PC-3 (cell line): ENCODE measurements around the gene PSME2. TPM values are rescaled to one million over a fixed set of nuclear protein-coding genes. Genes with fewer than 3 reads are reported as not detected.

Experiments
- ATAC-seq: fragments of 200-7000 bp; cut with Tn5 transposase; 2 replicates; pipeline ENCODE4 v1.9.1; 2020; ENCODE audit warnings: mild to moderate bottlenecking, moderate library complexity
- BruUV-seq: library from RNA; stranded (reverse); fragments of 400-500 nt; replicated peaks from 2 replicates; lab custom pipeline; 2021; lab: Mats Ljungman, UMichigan
- CTCF ChIA-PET: fragments of 300-600 bp; sonication (Branson Sonifier 250); formaldehyde crosslinking; loops from one replicate; lab custom pipeline; 2022; ENCODE audit warnings: antibody characterized with exemption; lab: Charles Lee
- POLR2A ChIA-PET: fragments of 300-600 bp; sonication (Branson Sonifier 250); formaldehyde crosslinking; loops from one replicate; lab custom pipeline; 2022; ENCODE audit warnings: antibody characterized with exemption; ENCODE audit not compliant: unreplicated experiment; lab: Charles Lee
- DNase-seq: peaks from one replicate; pipeline ENCODE4 v3.0.0-alpha.2; 2015
- H2AFZ ChIP-seq: fragments of 300-600 bp; sonication (generic); 2 replicates; pipeline ENCODE4 v1.6.0; 2016; ENCODE audit warnings: antibody characterized with exemption, low read length
- H3F3A ChIP-seq: fragments of 300-600 bp; sonication (generic); one replicate; pipeline ENCODE4 v1.6.0; 2017; ENCODE audit warnings: antibody characterized with exemption, low read length, control low read depth, mild to moderate bottlenecking; ENCODE audit not compliant: unreplicated experiment
- H3K27ac ChIP-seq: fragments of 300-600 bp; sonication (generic); 2 replicates; pipeline ENCODE4 v1.5.1; 2016; ENCODE audit warnings: mild to moderate bottlenecking, low read length
- H3K27me3 ChIP-seq: fragments of 300-600 bp; sonication (generic); 2 replicates; pipeline ENCODE4 v1.6.1; 2016; ENCODE audit warnings: low read length, mixed read lengths
- H3K36me3 ChIP-seq: fragments of 300-600 bp; sonication (generic); 2 replicates; pipeline ENCODE4 v1.6.1; 2016; ENCODE audit warnings: low read depth, mixed run types, low read length, mixed read lengths
- H3K4me1 ChIP-seq: fragments of 300-600 bp; sonication (generic); 2 replicates; pipeline ENCODE4 v1.5.1; 2016; ENCODE audit warnings: low read length; ENCODE audit not compliant: insufficient read depth
- H3K4me2 ChIP-seq: fragments of 300-600 bp; sonication (generic); 2 replicates; pipeline ENCODE4 v1.6.0; 2016; ENCODE audit warnings: low read length
- H3K4me3 ChIP-seq: fragments of 300-600 bp; sonication (generic); 2 replicates; pipeline ENCODE4 v1.5.1; 2016; ENCODE audit warnings: mild to moderate bottlenecking, low read length, mixed read lengths
- H3K79me2 ChIP-seq: fragments of 300-600 bp; sonication (generic); 2 replicates; pipeline ENCODE4 v1.6.1; 2017; ENCODE audit warnings: low read length, mixed read lengths
- H3K9ac ChIP-seq: fragments of 300-600 bp; sonication (generic); 2 replicates; pipeline ENCODE4 v1.6.0; 2016; ENCODE audit warnings: mild to moderate bottlenecking, low read length
- H3K9me2 ChIP-seq: fragments of 300-600 bp; sonication (generic); replicated peaks from 2 replicates; pipeline ENCODE4 v1.6.1; 2016; ENCODE audit warnings: mixed run types, low read length, mixed read lengths
- H3K9me3 ChIP-seq: fragments of 300-600 bp; sonication (generic); 2 replicates; pipeline ENCODE4 v1.6.1; 2016; ENCODE audit warnings: low read length, mixed read lengths
- H4K20me1 ChIP-seq: fragments of 300-600 bp; sonication (generic); 2 replicates; pipeline ENCODE4 v1.6.1; 2016; ENCODE audit warnings: low read length, mixed read lengths
- EZH2 ChIP-seq: fragments of 300-600 bp; sonication (generic); IDR thresholded peaks from one replicate; pipeline ENCODE4 v1.6.1; 2017; ENCODE audit warnings: antibody characterized with exemption, mild to moderate bottlenecking, low read length; ENCODE audit not compliant: unreplicated experiment
- EZH2phosphoT487 ChIP-seq: fragments of 300-600 bp; sonication (generic); IDR thresholded peaks from 2 replicates; pipeline ENCODE4 v1.6.1; 2018; ENCODE audit warnings: mild to moderate bottlenecking, antibody characterized with exemption, low read length, borderline replicate concordance
- intact Hi-C: fragments of 100-400 bp; cut with micrococcal nuclease; formaldehyde crosslinking; loops from 2 replicates; pipeline ENCODE4 v1.9.0; 2023
- total RNA-seq: library from RNA; depleted of rRNA; stranded (reverse); fragments of >200 nt; gene quantifications from 2 replicates; pipeline ENCODE4 v1.2.3, GENCODE V29; 2014
- TF ChIP-seq, protein P1 (sequence below): fragments of 300-600 bp; sonication (generic); conservative IDR thresholded peaks from 2 replicates; pipeline ENCODE4 v1.5.1; 2017; ENCODE audit warnings: antibody characterized with exemption, low read depth, mild to moderate bottlenecking, low read length

The PSME2 gene
- total RNA-seq, 1 experiment from 2014 or later: 297 TPM

- CTCF ChIA-PET: no interaction called here
- POLR2A ChIA-PET: no interaction called here
- no peaks in the 10 kb centered on the region for H3K9me3 ChIP-seq
- intact Hi-C loops: no loop called here
- no TSS peak for BruUV-seq
- H3K36me3 ChIP-seq: no peaks in the 10 kb centered on the region
- no peak overlapping the region for H3K4me2 ChIP-seq
- H3K79me2 ChIP-seq: peaks cover 8% of the 10 kb centered on the region; the same call in 1 of the 2 replicates
- no peak overlapping the region for H3K4me3 ChIP-seq
- H3F3A ChIP-seq: no peaks in the 10 kb centered on the region
- no peak overlapping the region for H3K27ac ChIP-seq
- no peak overlapping the region for H3K9ac ChIP-seq
- no peaks in the 10 kb centered on the region for H4K20me1 ChIP-seq
- H3K9me2 ChIP-seq: no peaks in the 10 kb centered on the region
- H3K27me3 ChIP-seq: no peaks in the 10 kb centered on the region
- H3K4me1 ChIP-seq: peaks cover 9% of the 10 kb centered on the region
- TF ChIP-seq EZH2 (no peak), EZH2phosphoT487 (no peak)
- TF ChIP-seq, protein P1, sequence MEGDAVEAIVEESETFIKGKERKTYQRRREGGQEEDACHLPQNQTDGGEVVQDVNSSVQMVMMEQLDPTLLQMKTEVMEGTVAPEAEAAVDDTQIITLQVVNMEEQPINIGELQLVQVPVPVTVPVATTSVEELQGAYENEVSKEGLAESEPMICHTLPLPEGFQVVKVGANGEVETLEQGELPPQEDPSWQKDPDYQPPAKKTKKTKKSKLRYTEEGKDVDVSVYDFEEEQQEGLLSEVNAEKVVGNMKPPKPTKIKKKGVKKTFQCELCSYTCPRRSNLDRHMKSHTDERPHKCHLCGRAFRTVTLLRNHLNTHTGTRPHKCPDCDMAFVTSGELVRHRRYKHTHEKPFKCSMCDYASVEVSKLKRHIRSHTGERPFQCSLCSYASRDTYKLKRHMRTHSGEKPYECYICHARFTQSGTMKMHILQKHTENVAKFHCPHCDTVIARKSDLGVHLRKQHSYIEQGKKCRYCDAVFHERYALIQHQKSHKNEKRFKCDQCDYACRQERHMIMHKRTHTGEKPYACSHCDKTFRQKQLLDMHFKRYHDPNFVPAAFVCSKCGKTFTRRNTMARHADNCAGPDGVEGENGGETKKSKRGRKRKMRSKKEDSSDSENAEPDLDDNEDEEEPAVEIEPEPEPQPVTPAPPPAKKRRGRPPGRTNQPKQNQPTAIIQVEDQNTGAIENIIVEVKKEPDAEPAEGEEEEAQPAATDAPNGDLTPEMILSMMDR: no peak
- no peak for ATAC-seq
- H2AFZ ChIP-seq: no peak overlapping the region
- no peak for DNase-seq
Measured at GRCh38 chr14:24098229-24098926, 48.0 kb downstream of the PSME2 start.

DNA sequence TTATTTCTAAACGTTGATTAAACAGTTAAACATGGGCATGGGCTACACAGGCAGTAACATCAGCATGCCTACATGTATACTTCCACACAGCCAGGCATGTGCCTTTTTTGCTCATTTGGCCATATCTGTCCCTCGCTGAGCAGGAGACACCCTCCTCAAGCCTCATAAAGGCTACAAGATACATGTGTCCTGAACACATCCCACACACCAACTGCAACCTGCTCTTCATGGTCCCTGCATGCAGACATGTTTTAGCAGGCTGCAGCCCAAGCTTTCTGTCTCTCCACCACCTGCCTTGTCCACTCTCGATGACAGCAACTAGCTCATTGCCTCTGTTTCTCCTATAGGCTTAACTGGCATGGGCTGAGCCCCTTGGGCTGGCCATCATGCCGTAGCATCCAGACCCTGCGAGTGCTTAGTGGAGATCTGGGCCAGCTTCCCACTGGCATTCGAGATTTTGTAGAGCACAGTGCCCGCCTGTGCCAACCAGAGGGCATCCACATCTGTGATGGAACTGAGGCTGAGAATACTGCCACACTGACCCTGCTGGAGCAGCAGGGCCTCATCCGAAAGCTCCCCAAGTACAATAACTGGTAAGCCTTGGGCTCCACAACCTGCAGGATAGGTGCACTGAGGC lies 49.7 kb downstream of the PSME2 start:
- Histone ChIP-seq H3F3A (no peaks in the 10 kb centered on the region), H3K79me2 (peaks cover 8% of the 10 kb centered on the region; the same call in 1 of the 2 replicates), H3K36me3 (no peaks in the 10 kb centered on the region), H3K9me3 (no peaks in the 10 kb centered on the region), H3K9ac (no peak overlapping the region), H4K20me1 (no peaks in the 10 kb centered on the region), H3K4me3 (no peak overlapping the region), H3K9me2 (no peaks in the 10 kb centered on the region), H3K27me3 (no peaks in the 10 kb centered on the region), H3K4me2 (no peak overlapping the region), H3K27ac (no peak overlapping the region), H2AFZ (no peak overlapping the region), H3K4me1 (peaks cover 9% of the 10 kb centered on the region)
- intact Hi-C loops: no loop called here
- TF ChIP-seq, protein P1: no peak
- no peak for TF ChIP-seq EZH2phosphoT487
- no peak for TF ChIP-seq EZH2
- ATAC-seq (no peak), DNase-seq (no peak)
- ChIA-PET CTCF (interaction anchor here (0.6 kb wide), 1 partner anchor 322 kb away, joined by 3 read pairs; no protein-coding TSS in a partner anchor), POLR2A (no interaction called here)
- BruUV-seq: no TSS peak
